ENCODE results near the gene POMT1.

DNA sequence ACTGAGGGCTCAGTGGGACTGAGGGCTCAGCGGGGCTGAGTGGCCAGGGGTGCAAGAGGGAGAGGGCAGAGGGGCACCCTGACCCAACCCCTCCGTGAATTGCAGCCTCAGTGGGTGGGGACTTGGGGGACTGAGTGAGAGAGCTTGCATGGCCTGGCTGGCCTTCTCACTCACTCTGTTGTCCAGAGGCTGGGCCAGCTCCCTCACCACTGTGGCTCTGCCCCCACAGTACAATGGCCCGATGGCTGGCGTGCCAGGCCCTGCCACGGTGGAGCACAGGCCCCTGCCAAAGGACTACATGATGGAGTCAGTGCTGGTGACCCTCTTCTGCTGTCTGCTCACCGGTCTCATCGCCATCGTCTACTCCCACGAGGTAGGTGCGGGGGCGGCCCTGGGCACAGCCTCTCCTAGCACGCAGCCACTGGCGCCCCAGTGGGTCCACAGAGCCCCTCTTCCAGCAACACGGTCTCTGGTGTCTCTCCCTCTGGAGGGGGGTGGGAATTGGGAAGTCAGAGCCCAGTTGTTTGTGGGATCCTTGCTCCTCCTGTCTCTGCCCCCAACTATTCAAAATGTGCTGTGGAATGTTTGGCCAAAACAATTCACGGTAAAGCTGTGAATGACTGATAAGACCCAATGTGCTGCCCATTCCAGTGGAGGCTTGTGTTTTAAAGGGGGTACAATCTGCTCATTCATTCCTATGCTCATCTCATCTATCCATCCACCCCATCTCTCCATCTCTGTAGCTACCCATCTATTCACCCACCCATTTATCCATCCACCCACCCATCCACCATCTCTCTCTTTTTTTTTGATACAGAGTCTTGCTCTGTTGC, 53.3 kb downstream of the POMT1 start:
- TF ChIP-seq CTCF (tag by site-specific recombination; IDR thresholded peaks at IDR 0.05), result no peak
- TF ChIP-seq ZNF707 (tag by site-specific recombination; IDR thresholded peaks at IDR 0.05), result no peak
- TF ChIP-seq TCF7L2 (IDR thresholded peaks at IDR 0.05; ENCODE audit: borderline replicate concordance, low read depth, low read length), result no peak
- no peak for TF ChIP-seq ZNF768 (tag by site-specific recombination; IDR thresholded peaks at IDR 0.05)
- no peak for TF ChIP-seq ZNF670 (tag by site-specific recombination; IDR thresholded peaks at IDR 0.05; ENCODE audit: low read depth)
- no peak for TF ChIP-seq ZNF23 (tag by site-specific recombination; IDR thresholded peaks at IDR 0.05; ENCODE audit: borderline replicate concordance)
- TF ChIP-seq TRIM28 (IDR thresholded peaks at IDR 0.05; ENCODE audit: borderline replicate concordance, low read length), result no peak
- no peak for TF ChIP-seq ZNF701 (tag by site-specific recombination; IDR thresholded peaks at IDR 0.05)
- TF ChIP-seq ZFP3 (tag by site-specific recombination; IDR thresholded peaks at IDR 0.05; ENCODE audit: low read depth), result no peak
- TF ChIP-seq ZNF785 (tag by site-specific recombination; IDR thresholded peaks at IDR 0.05), result no peak
- TF ChIP-seq, protein P1, sequence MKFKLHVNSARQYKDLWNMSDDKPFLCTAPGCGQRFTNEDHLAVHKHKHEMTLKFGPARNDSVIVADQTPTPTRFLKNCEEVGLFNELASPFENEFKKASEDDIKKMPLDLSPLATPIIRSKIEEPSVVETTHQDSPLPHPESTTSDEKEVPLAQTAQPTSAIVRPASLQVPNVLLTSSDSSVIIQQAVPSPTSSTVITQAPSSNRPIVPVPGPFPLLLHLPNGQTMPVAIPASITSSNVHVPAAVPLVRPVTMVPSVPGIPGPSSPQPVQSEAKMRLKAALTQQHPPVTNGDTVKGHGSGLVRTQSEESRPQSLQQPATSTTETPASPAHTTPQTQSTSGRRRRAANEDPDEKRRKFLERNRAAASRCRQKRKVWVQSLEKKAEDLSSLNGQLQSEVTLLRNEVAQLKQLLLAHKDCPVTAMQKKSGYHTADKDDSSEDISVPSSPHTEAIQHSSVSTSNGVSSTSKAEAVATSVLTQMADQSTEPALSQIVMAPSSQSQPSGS (tag by site-specific recombination; IDR thresholded peaks at IDR 0.05; ENCODE audit: low read depth), result no peak
- TF ChIP-seq ZNF114 (tag by site-specific recombination; IDR thresholded peaks at IDR 0.05), result no peak
- TF ChIP-seq ZNF501 (tag by site-specific recombination; IDR thresholded peaks at IDR 0.05), result no peak
- no peak for TF ChIP-seq REST (tag by site-specific recombination; IDR thresholded peaks at IDR 0.05)
